GM19025 (cell line): ENCODE results near the gene KRT85.

Experiments
- ATAC-seq: cut with Tn5 transposase; IDR thresholded peaks from one replicate; pipeline ENCODE4 v1.9.1; 2021; ENCODE audit warnings: mild to moderate bottlenecking, low read depth, moderate library complexity; ENCODE audit not compliant: unreplicated experiment

KRT85 gene

DNA sequence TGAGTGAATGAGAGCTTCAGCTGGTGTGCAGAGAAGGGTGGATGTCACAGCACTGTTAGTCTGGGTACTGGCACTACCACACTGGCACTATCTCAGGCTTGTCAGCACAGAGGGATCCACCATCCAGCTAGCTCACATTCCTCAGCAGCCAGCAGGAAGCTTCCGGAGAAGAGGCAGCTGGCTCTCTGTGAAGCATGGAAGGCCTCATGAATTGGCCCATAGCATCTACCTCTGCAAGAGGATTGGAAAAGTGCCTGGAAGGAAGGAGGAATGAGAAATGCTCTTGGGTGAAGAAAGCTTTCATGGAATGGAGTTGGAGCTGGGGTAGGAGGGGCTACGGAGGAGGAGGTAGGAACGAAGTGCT lies 56.0 kb downstream of the KRT85 start:
- no peak for ATAC-seq

- no peak for ATAC-seq
Observed at GRCh38 chr12:52310622-52311284, 56.5 kb downstream of the KRT85 start.
